Measurements from ENCODE around the gene LTBP1.

DNA sequence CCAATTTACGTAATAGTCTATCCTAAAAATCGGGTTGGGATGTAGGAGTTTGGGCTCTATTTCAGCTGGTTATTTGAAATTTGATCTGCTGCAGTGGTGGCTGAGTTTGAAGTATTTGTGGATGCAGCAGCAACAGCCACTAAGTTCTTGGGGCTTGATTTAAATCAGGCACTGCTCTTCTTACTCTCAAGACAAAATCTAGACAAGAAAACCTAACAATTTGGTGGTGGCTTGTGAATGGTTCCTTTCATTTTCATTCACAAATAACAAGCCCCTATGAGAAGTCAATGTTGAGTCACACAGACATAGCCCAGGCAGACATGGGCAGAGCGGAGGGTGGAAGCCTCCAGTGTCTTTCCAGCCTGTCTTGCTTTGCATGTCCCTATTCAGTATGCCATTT, 199.3 kb downstream of the LTBP1 start:
- no peak for TF ChIP-seq POLR2A (IDR thresholded peaks at IDR 0.05)
- no peak for TF ChIP-seq EP300 (IDR thresholded peaks at IDR 0.05; ENCODE audit: low read depth)

Measured in transverse colon (tissue), 1 donor.